Endometrium (tissue), 2 donors: ENCODE measurements around the gene JADE3.

Source experiments
- FAIRE-seq: peaks from 2 replicates; lab custom pipeline; 2012; peaks lifted over from hg19 to GRCh38; lab: Jason Lieb, UNC
- donor health status: control.
- donor health status: control.

The JADE3 gene

DNA sequence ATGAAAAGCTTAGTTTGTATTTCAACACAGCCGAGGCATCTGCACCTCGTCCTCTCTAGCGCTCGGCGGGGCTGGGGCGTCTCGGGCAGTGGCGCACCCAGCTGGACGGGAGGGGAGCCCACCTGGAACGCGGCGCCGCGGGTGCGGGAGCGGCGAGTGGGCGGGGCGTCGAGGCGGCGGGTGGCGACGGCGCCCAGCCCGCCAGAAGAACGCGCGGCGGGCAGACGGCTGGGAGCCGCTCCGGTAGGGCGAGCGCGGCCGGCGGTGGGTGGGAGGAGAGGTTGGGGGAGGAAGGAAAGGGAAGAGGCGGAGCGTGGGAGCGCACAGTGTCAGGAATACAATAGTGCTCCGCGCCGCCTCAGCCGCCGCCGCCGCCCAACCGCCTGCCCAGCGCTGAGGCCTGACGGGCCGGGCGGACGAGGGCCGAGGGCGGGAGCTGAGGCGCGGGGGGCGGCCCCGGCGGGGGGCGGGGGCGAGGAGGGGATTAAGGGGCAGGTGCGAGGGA lies at the start of gene JADE3:
Gene JADE3, plus strand, starts transcription at position 324 of the 505 bp plus-strand sequence. CDS start 72,474 bp downstream, outside the sequence.
- FAIRE-seq: no peak

DNA sequence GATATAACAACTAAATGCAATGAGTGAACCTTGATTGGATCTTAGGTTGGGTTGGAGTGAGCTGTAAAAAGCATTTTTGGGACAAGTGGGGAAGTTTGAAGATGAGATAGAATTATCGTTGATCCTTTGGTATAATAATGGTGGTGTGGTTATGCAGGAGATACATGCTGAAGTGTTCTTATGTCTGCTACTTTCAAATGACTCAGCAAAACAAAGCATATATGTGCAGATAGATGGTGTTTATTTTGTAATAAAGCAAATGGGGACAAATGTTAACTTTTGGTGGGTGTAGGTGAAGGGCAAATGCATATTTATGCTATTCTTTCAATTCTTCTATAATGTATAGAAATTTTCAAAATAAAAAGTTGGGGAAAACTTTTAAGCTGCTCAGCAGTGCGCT lies 49.1 kb upstream of the JADE3 start:
- no peak for FAIRE-seq

DNA sequence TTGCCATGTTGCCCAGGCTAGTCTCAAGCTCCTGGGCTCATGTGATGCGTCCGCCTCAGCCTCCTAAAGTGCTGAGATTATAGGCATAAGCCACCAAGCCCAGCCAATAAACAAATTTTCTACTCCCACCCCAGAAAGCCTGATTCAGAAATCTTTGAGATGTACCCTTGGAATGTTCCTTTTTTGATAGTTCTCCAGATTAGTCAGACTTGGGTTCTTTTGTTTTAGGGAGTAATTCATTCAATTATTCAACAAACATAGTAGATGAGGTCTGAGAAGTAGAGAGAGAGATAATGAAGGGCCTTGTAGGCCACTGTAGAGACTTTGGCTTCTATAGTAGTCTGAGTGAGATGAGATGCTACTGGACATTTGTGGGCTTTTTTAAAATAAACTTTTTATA lies 47.6 kb upstream of the JADE3 start:
- no peak for FAIRE-seq

DNA sequence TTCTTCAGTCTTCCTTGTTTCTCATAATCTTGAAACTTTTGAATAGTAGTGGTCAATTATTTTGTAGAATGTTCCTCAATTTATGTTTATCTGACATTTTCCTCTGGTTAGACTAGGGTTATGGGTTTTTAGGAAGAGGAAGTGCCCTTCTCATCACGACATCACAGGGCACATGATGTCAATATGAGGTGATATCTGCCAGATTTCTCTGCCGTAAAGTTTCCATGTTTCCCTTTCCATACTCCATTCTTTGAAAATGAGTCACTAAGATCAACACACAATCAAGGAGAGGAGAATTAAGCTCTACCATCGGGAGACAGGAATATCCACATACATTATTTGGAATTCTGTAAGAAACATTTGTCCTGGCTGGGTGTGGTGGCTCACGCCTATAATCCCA lies 46.9 kb upstream of the JADE3 start:
- no peak for FAIRE-seq

DNA sequence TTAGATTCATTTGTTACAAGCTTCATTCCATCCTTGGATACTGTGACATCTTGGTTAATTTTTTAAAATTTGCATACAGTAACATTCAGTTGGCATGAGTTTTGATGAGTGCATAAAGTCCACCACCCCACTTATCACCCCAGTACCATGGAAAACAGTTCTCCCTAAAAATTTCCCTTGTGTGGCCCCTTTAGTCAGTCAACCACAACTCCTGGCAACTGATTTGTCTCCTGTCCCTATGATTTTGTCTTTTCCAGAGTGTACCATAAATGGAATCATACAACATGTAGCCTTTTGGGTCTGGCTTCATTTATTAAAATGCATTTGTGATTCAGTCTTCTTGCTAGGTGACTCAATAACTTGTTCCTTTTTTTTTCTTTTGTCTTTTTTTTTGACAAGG lies 45.5 kb upstream of the JADE3 start:
- no peak for FAIRE-seq

DNA sequence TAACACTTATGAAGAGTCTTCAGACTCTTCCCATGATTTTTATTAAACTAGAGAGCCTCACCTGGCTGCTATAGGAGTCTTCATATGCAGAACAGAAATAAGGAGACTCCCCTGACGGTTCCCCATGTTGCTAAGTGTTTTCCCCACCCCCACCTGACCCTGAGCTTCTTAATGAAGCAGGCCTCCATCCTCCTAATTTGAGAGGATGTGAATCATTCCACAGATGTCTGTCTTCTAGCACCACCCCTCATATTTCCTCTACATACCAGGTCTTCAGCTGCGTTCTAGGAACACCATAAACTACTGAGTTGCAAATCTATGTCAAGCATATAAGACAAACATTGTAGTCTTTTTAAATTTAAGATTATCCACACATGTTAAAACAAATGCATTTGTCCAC lies 38.5 kb upstream of the JADE3 start:
- no peak for FAIRE-seq

DNA sequence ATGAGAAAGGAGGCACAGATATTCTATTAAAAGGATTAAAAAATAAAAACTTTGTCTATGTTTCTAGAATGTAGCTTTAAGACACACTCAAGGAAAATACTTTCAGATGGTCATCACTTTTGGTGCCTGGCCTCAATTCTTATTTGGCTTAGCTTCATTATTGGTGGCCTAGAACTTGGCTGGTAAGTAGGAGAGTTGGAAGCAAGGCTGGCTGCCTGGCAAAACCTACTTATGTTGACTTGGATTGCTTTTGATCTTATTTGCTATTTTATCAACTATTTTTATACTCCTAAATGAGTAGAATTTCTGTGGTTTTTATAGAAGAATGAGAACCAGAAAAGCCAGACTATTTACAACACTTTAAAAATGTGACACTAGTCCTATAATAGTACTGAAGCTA lies 35.3 kb upstream of the JADE3 start:
- no peak for FAIRE-seq

DNA sequence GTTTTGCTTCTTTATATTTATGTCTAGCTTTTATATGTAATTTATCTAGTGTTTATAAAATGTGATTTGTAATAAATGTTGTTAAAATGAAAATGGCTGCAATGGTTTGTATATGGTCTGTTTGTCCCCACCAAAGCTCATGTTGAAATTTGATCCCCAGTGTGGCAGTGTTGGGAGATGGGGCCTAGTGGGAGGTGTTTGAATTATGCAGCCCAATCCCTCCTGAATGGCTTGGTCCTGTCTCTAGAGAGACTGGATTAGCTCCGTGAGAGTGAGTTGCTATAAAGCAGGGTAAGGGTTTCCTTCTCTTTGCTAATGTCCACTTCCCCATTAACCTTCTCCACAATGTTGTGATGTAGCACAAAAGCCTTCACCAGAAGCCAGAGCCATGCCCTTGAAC lies 30.0 kb upstream of the JADE3 start:
- no peak for FAIRE-seq

DNA sequence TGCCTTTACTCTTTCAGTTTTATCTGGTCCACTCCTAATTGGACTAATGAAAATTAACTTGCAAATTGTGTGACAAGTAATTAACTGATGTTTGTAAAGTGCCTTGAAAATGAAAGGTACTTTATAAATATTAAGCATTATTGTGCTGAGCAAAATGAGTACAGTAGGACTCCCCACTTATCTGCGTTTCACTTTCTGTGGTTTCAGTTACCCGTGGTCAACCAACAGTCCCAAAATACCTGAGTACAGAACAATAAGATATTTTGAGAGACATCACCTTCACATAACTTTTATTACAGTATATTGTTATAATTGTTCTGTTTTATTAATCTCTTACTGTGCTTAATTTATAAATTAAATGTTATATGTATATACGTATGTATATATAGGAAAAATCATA lies 27.4 kb upstream of the JADE3 start:
- no peak for FAIRE-seq

DNA sequence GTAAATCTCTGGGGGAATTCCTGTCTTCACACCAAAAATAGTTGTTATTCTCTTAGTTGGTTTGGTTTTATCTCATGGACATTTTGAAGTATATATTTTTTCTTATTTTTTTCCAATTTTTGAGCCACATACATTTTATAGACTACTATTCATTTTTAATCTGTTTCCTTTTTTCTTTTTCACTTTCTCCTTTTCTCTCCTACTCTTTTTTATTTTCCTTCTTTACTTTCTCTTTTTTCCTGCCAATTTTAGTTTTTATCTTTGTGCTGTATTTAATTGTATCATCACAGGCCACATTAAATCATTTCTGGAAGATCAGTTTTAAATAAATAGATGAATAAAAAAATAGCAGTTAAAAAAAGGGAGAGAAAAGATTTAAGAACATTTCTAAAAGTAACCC lies 14.0 kb upstream of the JADE3 start:
- FAIRE-seq: no peak

DNA sequence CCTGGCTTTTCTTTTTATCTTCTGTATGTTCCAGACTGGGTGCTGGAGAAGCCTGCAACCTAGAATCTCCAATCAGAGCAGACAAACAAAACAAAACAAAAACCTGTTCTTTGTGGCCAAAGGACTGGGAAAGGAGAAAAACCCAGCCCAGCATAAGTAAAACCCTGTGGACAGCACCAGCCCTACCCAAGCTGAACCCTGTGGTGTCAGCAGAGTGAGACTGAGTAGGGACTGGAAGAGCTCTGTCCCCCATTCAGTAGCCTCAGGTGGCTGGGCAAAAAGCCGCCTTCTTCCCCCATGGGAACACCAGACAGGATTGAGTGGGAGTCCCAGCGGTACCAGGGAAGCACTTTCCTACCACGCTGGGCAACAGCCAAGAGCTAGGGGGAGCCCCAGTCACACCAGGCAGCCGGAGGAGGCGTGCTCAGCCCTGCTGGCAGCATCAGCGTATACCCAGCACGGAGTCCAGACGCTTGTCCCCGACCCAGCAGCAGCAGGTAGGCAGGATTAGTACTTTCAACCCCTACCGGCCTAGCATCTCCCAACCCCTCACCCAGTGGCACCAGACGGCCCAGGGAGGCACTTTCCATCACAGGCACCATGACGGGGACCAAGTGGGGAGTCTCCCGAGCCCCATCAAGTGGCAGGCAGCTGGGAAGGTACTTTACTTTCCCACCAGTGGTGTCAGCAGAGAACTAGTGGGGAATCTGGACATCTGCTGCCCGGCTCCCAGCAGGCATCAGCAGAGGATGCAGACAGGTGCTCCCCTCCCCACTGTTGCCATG lies 8.6 kb upstream of the JADE3 start:
- no peak for FAIRE-seq

DNA sequence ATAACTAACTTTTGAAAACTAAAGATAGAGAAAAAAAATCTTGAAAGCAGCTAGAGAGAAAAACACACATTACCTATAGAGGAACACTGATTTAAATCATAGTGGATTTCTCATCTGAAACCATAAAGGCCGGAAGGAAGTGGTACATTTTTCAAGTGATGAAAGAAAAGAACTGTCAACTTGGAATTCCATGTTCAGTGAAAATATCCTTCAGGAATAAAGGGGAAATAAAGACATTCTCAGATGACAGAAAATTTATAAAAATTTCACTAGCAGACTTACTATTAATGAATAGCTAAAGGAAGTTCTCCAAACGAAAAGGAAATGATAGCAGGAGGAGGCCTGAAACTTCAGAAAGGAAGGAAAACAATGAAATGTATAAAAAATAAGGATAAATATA lies 7.6 kb upstream of the JADE3 start:
- no peak for FAIRE-seq

DNA sequence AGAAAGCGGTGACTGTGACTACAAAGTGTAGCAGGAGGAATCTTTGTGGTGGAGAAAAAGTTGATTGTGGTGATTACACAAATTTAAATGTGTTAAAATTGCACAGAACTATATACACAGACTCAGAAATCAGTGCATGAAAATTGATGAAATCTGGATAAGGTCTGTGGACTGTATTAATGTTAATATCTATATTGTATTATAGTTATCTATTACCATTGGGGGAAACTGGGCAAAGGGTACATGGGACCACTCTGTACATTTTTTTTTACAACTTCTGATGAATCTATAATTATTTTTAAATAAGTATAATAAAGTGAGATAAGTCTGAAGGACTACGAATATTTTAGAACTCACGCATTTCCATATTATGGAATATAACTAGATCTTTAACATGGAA lies 1.8 kb upstream of the JADE3 start:
- no peak for FAIRE-seq

DNA sequence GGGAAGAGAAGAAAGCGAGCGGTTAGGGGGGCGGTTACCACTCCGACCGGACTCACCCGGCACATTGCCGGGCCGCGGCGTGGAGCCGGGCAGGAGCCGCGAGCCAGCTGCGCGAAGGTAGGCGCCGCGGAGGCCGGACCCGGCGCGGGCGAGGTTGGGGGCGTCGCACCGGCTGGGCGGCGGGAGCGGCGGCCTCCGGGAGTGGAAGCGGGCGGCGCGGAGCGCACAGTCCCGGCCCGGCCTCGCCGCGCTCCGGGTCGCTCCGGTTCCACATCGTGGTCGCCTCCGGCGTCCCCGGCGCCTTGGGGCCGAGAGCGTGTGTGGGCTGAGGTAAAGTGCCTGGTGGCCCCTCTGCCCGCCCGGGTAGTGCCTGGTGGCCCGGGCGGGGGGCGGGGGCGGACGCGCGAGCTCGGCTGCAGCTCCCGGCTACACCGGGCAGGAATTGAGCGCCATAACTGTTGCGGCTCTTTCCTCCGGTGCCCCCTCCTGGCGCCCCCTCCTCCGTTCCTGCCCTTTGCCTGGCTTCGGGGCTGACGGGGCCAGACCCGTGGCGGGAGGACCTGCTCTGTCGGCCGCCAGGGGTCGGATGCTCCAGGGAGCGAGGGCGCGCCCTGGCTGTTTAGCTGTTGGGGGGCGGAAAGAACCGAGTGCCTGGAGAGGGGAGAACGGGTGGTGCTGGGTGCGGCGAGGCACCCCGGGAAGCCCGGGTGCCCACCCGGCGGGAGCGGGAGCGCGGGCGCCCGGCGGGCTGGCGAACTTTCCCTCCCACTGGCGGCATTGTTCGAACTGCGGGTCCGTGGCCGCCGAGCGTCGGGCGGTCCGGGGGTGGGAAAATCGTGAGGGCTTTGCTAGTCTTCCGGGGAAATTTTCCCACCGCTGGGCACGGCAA lies 626 bp downstream of the JADE3 start:
- no peak for FAIRE-seq

DNA sequence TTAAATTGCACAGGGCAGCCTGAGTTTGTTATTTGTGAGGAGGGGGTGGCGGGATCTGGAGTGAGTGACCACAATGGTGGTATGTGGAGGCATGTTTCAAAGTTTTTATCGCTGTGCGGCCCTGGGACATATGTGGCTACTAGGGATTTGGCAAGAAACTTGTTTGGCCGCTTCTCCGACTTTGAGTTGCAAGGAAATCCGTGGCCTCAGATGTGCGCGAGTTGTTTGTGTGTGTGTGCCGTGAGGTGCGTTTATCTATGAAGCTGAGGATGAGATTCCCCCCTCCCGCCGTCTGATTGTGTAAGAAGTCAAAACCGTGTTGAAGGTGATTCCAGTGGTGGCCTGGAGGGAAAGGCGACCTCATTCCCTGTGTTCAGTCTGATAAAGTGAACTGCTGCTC lies 1.4 kb downstream of the JADE3 start:
- FAIRE-seq: no peak

DNA sequence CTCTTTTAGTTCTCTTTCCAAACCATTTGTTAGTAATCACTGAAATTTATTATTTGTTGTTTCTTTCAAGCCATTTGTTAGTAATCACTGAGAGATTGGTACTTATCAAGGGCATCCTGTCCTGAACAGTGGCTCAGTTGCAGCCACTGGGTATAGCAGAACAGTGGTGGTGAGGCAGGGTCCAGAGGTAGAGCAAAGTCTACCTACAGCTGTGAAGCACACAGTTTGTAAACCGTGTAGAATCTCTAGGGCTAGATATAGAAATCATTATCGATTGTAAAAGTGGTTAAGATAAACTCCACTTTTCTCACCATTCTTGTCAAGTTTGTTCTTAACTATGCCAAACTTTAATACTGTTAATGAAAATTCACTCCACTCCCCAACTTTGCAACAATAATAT lies 4.1 kb downstream of the JADE3 start:
- no peak for FAIRE-seq

DNA sequence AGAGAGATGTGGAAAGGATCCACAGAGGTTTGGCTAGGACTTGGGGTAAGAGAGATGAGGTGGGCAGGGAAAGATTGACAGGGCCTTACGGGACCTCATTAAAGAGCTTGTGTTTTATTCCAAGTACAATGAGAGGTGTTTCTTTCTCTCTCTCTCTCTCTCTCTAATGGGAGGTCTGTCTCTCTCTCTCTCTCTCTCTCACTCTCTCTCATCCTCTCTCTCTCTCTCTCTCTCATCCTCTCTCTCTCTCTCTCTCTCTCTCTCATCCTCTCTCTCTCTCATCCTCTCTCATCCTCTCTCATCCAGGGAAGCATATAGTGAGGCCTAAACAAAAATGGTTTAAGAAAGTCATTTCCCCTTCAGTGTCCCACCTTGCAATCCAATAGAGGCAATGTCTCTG lies 5.4 kb downstream of the JADE3 start:
- FAIRE-seq: no peak

DNA sequence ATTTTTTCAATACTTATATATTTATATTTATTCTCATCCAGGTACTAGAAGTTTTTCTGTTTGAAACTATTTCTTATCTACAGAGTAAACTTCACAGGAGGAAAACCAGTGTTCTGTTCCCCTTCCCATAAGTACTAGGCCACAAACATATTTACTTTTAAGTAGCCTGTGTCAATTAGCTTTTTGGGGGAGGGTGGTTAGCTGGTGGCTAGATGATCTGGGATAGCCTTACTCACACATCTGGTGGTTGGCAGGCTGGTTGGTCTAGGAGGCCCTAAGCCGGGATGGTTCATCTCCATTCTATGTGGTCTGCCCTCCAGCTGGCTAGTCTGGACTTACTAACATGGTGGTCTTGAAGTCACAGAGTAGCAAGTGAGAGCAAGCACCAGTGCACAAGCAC lies 6.2 kb downstream of the JADE3 start:
- no peak for FAIRE-seq

DNA sequence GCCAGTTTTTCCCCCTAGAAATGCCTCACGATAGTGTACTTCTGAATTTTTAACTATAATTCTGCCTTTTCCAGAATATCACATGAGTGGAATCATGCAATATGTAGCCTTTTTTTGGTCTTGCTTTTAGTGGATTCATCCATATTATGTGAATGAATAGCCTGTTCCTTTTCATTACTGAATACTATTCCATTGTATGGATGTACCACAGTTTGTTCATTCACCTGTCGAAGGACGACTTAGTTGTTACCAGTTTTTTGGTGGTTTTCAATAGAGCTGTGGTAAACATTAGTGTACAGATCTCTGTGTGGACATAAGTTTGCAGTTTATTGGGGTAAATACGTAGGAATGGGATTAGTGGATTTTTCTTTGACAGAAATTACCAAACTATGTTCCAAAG lies 8.0 kb downstream of the JADE3 start:
- no peak for FAIRE-seq

DNA sequence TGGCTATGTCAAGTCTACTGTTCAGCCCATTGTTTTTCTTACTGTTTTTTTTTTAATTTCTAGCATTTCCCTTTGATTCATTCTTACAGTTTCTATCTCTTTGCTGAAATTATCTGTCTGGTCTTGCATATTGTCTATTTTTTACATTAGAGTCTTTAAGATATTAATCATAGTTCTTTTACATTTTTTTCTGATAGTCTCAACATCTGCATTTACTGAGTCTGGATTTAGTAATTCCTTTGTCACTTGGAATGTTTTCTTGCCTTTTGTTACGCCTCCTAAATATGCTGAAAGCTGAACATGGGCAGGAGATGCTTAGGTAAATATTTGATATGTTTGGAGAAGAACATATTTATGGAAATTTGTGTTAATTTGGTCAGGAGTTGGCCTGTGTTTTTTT lies 10.4 kb downstream of the JADE3 start:
- FAIRE-seq: no peak

DNA sequence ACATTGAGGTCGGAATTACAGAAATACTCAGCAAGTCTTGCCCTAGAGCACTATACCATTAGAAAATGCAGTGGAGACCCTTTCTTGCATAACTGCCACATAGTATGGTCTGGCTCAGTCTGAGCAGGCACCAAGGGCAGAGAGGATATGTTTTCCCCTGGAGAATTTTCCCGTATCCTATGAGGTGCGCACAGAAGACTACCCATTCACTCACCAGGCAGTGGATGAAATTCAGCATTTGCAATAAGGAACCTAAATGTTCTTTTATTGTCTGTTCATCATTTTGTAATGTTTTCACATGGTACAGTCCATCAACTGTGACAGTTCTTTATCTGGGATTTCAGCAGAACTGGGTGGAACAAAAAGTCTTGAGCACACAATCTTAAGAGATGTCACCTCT lies 15.5 kb downstream of the JADE3 start:
- FAIRE-seq: no peak

DNA sequence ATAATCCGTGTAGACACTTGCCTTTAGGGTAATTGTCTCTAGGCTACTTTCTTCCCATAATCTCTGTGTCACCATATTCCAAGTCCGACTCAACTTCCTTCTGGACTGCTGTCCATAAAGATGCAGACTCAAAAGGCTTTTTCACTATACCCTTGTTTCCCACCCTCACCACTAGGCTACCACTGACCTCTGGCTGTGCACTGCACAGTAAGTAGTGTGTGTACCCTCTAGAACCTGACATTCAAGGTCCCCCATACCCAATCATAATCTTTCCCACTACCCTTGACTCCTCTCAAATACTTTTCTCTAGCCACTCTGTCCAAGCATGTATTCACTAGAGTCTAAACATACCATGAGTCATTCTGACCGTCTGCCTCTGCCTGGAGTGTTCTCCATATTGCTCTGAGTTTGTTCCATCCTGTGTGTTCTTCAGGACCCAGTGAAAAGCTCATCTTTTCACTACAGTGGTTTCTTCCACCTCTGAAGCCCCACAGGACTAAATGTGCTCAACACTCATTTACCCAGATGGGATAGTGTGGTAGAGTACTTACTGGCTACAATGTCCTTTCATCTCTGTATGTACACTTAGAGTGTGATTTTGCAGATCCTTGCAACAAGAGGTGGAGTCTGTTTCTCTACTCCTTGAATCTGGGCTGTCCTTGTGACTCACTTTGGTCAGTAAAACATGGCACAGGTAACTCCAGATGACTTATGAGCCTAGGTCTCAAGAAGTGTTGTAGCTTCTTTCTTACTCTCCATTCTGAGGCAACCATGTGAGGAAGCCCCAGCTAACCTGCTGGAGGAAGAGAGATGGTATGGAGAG lies 17.4 kb downstream of the JADE3 start:
- no peak for FAIRE-seq

DNA sequence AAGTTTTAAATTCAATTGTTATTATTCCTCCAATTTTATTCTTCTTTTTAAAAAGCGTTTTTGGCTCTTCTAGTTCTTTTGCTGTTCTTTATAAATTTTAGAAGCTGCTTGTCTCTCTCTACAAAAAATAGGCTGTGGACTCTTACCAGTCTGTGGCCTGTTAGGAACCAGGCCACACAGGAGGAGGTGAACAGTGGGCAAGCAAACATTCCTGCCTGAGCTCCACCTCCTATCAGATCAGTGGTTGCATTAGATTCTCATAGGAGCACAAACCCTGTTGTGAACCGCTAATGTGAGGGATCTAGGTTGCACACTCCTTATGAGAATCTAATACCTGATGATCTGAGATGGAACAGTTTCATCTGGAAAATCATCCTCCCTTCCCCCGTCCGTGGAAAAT lies 23.1 kb downstream of the JADE3 start:
- no peak for FAIRE-seq
